Subcutaneous abdominal adipose tissue (tissue), 5 donors: Measurements from ENCODE around the gene NCAN.

Source experiments
- H3K27ac ChIP-seq: one replicate; pipeline ENCODE4 v1.7.0; 2013; ENCODE audit warnings: low read depth, mild to moderate bottlenecking, inconsistent platforms, low read length, moderate library complexity
- H3K27me3 ChIP-seq, 5 donors: one replicate each; pipeline ENCODE4 v1.7.0; 2013; ENCODE audit warnings: low read length in 5 of 5, inconsistent platforms in 1 of 5; ENCODE audit not compliant: control insufficient read depth in 5 of 5, insufficient read depth in 4 of 5
- H3K36me3 ChIP-seq, 5 donors: one replicate each; pipeline ENCODE4 v1.7.0; 2013; ENCODE audit warnings: low read length in 5 of 5; ENCODE audit not compliant: control insufficient read depth in 5 of 5, insufficient read depth in 5 of 5
- H3K4me1 ChIP-seq, 5 donors: one replicate each; pipeline ENCODE4 v1.7.0; 2013; ENCODE audit warnings: low read length in 5 of 5, mild to moderate bottlenecking in 3 of 5, moderate library complexity in 1 of 5; ENCODE audit not compliant: control insufficient read depth in 5 of 5, insufficient read depth in 5 of 5
- H3K4me3 ChIP-seq, 5 donors: one replicate each; pipeline ENCODE4 v1.7.0; 2013; ENCODE audit warnings: low read length in 5 of 5, low read depth in 1 of 5
- H3K9ac ChIP-seq, 5 donors: one replicate each; pipeline ENCODE4 v1.7.0; 2013; ENCODE audit warnings: low read length in 5 of 5, mild to moderate bottlenecking in 4 of 5, moderate library complexity in 3 of 5
- H3K9me3 ChIP-seq, 5 donors: one replicate each; pipeline ENCODE4 v1.7.0; 2013; ENCODE audit warnings: low read length in 5 of 5; ENCODE audit not compliant: control insufficient read depth in 5 of 5
- donor health status: healthy.
- donor health status: healthy.
- donor health status: healthy.
- donor health status: healthy.
- donor health status: healthy.

The NCAN gene

DNA sequence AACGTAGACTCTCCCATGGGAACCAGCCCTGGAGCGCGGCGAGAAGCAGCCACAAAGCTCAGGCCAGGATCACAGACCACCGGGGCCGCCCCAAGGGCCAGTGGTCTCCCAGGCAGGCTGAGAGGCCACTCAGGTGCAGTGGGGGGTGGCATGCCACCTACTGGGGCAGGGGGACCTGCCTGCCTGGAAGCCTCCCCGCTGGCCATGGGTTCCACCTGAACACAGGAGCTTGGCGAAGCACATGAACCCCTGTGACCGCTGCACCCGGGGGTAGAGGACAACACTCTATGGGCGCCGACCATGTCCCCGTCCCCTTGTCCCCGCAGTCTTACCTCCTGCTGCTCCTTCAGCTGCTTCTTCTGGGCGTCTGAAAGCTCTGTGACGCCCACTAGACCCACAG, 68.1 kb downstream of the NCAN start:
- Histone ChIP-seq H3K27ac (no peak overlapping the region), H3K4me1 (no peaks in the 10 kb centered on the region)

DNA sequence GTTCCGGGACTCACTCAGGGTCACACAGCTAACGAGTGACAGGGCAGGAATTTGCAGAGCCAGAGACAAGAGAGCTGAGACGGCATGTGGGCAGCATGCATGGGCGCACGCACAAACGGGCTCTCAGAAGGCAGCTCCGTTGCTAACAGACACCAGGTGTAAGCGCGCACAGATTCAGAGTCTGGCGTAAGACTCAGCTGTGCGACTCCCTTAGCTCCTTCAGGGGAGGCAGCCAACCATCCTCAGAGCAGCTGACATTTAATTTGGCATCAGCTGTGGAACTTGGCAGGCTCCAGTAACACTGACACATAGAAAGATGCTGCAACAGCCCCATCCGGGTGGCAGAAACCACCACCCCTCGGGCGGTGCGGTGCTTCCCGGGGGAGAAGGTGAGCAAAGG, 68.8 kb downstream of the NCAN start:
- peaks cover 5 to 92% (median 77%) of the 10 kb centered on the region in 5 donors for H3K36me3 ChIP-seq

More for the DNA sequence above, 68.1 kb downstream of the NCAN start:
- Histone ChIP-seq H3K9me3 (no peaks in the 10 kb centered on the region), H3K4me3 (no peak overlapping the region), H3K27me3 (no peaks in the 10 kb centered on the region), H3K36me3 (peaks cover 5 to 92% (median 78%) of the 10 kb centered on the region in 5 donors), H3K9ac (no peak overlapping the region)

DNA sequence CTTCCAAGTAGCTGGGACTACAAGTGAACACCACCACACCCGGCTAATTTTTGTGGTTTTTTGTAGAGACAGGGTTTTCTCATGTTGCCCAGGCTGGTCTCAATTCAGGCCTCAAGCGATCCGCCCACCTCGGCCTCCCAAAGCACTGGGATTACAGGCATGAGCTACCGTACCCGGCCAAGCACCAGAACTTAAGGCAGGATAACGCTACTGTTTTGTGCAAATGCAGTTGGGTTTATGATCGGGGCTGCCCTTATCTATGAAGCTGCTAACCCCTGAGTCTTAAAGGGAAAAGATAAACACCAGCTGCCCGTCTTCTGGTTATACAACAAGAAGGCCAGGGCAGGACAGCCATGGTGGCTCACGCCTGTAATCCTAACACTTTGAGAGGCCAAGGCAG, 73.9 kb downstream of the NCAN start:
- Histone ChIP-seq H3K9ac (no peak overlapping the region), H3K27me3 (no peaks in the 10 kb centered on the region), H3K27ac (no peak overlapping the region), H3K4me3 (no peak overlapping the region), H3K4me1 (no peaks in the 10 kb centered on the region), H3K9me3 (no peaks in the 10 kb centered on the region), H3K36me3 (peaks cover 8 to 87% (median 66%) of the 10 kb centered on the region in 5 donors)

More for the DNA sequence above, 68.8 kb downstream of the NCAN start:
- Histone ChIP-seq H3K9ac (no peak overlapping the region), H3K27me3 (no peaks in the 10 kb centered on the region), H3K4me3 (no peak overlapping the region), H3K4me1 (no peaks in the 10 kb centered on the region), H3K27ac (no peak overlapping the region), H3K9me3 (no peaks in the 10 kb centered on the region)

DNA sequence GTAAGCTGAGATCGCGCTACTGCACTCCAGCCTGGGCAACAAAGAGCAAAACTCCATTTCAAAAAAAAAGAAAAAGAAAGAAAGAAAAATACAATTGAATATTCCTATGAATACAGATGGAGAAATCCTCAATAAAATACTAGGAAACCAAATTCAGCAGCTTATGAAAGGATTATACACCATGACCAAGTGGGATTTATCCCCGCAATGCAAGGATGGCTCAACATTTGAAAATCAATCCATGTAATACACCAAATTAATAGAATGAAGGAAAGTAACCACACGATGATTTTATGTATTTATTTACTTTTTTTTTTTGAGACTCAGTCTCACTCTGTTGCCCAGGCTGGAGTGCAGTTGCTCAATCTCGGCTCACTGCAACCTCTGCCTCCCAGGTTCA, 80.8 kb downstream of the NCAN start:
- no peaks in the 10 kb centered on the region for H3K27me3 ChIP-seq
- no peak overlapping the region for H3K9ac ChIP-seq
- H3K4me1 ChIP-seq = no peaks in the 10 kb centered on the region
- no peaks in the 10 kb centered on the region for H3K9me3 ChIP-seq
- H3K27ac ChIP-seq = no peak overlapping the region
- H3K36me3 ChIP-seq = peaks cover 11 to 69% (median 51%) of the 10 kb centered on the region in 5 donors
- no peak overlapping the region for H3K4me3 ChIP-seq

DNA sequence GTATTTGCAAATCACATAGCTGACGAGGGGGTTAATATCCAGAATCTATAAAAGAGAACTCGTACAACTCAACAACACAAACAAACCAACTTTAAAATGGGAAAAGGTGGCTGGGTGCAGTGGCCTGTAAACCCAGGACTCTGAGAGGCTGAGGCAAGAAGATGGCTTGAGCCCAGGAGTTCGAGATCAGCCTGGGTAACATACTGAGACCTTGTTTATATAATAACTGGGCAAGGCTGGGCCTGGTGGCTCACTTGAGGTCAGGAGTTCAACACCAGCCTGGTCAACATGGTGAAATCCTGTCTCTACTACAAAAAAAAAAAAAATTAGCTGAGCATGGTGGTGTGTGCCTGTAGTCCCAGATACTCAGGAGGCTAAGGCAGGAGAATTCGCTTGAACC, 83.2 kb downstream of the NCAN start:
- Histone ChIP-seq H3K9ac (no peak overlapping the region), H3K36me3 (peaks cover 8 to 56% (median 40%) of the 10 kb centered on the region in 5 donors), H3K4me1 (no peaks in the 10 kb centered on the region), H3K27me3 (no peaks in the 10 kb centered on the region), H3K9me3 (no peaks in the 10 kb centered on the region), H3K4me3 (no peak overlapping the region), H3K27ac (no peak overlapping the region)

DNA sequence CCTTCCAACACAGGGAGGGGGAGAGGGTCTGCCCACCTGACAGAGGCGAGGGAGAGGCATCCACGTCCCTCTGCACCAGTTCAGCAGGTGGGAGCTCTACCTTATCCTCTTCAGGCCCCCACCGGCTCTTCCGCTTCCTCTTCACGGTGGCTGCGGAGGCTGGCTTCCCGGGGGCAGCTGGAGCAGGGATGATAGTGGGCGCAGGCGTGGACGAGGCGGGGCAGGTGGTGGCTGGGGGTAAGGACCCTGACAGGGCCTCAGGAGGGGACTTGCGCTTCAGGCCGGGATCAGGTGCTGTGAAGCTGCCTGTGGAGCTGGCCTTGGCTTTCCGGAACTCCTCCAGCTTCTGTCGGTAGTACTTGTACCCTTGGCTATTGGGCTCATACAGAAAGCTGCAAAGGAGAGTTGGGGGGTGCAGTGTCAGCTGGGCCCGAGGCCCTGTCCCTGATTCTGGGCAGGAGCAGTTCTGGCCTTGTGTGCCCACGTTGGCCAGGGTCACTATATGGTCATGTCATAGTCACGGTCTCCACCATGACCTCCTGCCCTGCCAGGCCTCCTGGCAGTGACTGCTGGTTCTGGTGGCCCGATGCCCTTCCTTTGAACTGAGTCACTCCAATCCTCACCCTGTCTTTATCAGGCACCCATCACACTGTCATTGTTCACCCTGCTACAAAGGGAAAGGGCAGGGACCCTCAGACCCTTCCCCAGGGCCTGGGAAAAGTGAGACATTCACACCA, 85.4 kb downstream of the NCAN start:
- Histone ChIP-seq H3K36me3 (peaks cover 8 to 71% (median 55%) of the 10 kb centered on the region in 5 donors), H3K9me3 (no peaks in the 10 kb centered on the region)

DNA sequence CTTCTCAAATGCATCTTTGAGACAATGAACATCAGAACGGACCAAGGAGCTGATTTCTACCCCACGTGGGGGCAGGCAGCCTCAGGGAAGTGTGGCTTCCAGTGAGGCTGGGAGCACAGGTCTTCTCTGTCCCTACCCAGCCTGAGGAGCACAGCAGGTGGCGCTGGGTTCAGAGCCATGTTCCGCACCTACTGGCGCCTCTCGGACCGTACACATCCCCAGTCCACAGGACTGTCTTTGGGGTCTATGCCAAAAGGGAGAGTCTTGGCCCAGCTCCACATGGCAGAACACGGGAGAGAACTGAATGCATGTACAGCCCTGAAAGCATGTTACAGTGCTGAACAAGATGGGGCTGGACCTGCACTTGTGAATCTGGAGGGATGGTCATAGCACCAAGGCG, 86.0 kb downstream of the NCAN start:
- no peak overlapping the region for H3K4me3 ChIP-seq
- peaks cover 6 to 74% (median 57%) of the 10 kb centered on the region in 5 donors for H3K36me3 ChIP-seq
- H3K9ac ChIP-seq = no peak overlapping the region
- H3K27me3 ChIP-seq = no peaks in the 10 kb centered on the region
- H3K9me3 ChIP-seq = no peaks in the 10 kb centered on the region
- H3K4me1 ChIP-seq = no peaks in the 10 kb centered on the region
- H3K27ac ChIP-seq = no peak overlapping the region

More for the DNA sequence above, 85.4 kb downstream of the NCAN start:
- no peak overlapping the region for H3K9ac ChIP-seq
- H3K27ac ChIP-seq = no peak overlapping the region
- no peak overlapping the region for H3K4me3 ChIP-seq
- H3K4me1 ChIP-seq = no peaks in the 10 kb centered on the region
- no peaks in the 10 kb centered on the region for H3K27me3 ChIP-seq

DNA sequence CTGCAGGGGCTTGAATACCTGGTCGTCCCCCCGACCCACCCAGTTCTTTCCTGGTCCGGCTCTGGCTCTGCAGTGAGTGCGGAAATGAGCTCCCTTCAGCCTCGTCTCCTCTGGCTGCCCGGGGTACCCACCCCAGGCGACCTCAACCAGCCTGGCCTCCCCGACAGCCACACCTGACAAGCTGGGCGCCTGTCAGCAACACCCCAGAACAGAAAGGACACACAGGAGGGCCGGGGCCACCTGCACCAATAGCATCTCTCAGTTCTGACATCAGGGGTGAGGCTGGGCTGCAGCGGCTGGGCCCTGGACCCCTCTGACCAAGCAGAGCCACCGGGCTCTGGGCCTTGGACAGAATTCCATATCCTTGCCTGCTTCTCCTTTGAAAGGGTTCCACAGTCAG, 88.9 kb downstream of the NCAN start:
- H3K4me1 ChIP-seq = no peaks in the 10 kb centered on the region
- H3K27me3 ChIP-seq = no peaks in the 10 kb centered on the region
- H3K9me3 ChIP-seq = no peaks in the 10 kb centered on the region
- H3K36me3 ChIP-seq = peaks cover 3 to 80% (median 69%) of the 10 kb centered on the region in 5 donors
- no peak overlapping the region for H3K27ac ChIP-seq
- no peak overlapping the region for H3K9ac ChIP-seq
- no peak overlapping the region for H3K4me3 ChIP-seq
